ENCODE data around the gene CFAP126.

- TF ChIP-seq EZH2 (IDR thresholded peaks at IDR 0.05) (no peak), POLR2AphosphoS5 (IDR thresholded peaks at IDR 0.05; ENCODE audit: borderline replicate concordance, low read depth, low read length) (no peak)
Measured at GRCh38 chr1:161398900-161399256, 31.2 kb upstream of the CFAP126 start.

Measured in SK-N-MC (cell line).